PC-9 (cell line): Measurements from ENCODE around the gene EIF5AL1. TPM values are rescaled to one million over a fixed set of nuclear protein-coding genes. Genes with fewer than 3 reads are reported as not detected.

Source experiments
- BruUV-seq: library from RNA; stranded (reverse); fragments of 400-500 nt; replicated peaks from 2 replicates; lab custom pipeline; 2021; lab: Mats Ljungman, UMichigan
- CTCF ChIA-PET: fragments of 300-600 bp; sonication (Branson Sonifier 250); formaldehyde crosslinking; loops from one replicate; lab custom pipeline; 2022; ENCODE audit warnings: antibody characterized with exemption; lab: Charles Lee
- POLR2A ChIA-PET: fragments of 300-600 bp; sonication (Branson Sonifier 250); formaldehyde crosslinking; loops from one replicate; lab custom pipeline; 2022; ENCODE audit warnings: antibody characterized with exemption; ENCODE audit not compliant: unreplicated experiment; lab: Charles Lee
- DNase-seq, 2 experiments: peaks; one replicate each; pipeline versions ENCODE4 v3.0.0 to v3.0.0-alpha.2; 2015 to 2022; ENCODE audit warnings: mixed read lengths in 1 of 2
- H2AFZ ChIP-seq: fragments of 200-600 bp; sonication (generic); 2 replicates; pipeline ENCODE4 v1.8.1; 2017; ENCODE audit warnings: antibody characterized with exemption
- H3F3A ChIP-seq: fragments of 200-600 bp; sonication (generic); 2 replicates; pipeline ENCODE4 v1.8.1; 2017; ENCODE audit warnings: antibody characterized with exemption, mild to moderate bottlenecking, low read depth; ENCODE audit not compliant: insufficient read depth
- H3K27ac ChIP-seq: fragments of 200-600 bp; sonication (generic); 2 replicates; pipeline ENCODE4 v1.6.1; 2016; ENCODE audit warnings: mixed run types
- H3K27me3 ChIP-seq: fragments of 200-600 bp; sonication (generic); 2 replicates; pipeline ENCODE4 v1.6.1; 2016; ENCODE audit warnings: low read depth, mixed run types; ENCODE audit not compliant: insufficient read depth
- H3K36me3 ChIP-seq: fragments of 200-600 bp; sonication (generic); 2 replicates; pipeline ENCODE4 v1.6.1; 2016; ENCODE audit warnings: low read depth, mixed run types
- H3K4me1 ChIP-seq: fragments of 200-600 bp; sonication (generic); replicated peaks from 2 replicates; pipeline ENCODE4 v1.6.1; 2016; ENCODE audit warnings: mixed run types; ENCODE audit not compliant: insufficient read depth
- H3K4me2 ChIP-seq: fragments of 200-600 bp; sonication (generic); 2 replicates; pipeline ENCODE4 v1.6.1; 2017; ENCODE audit warnings: mixed run types
- H3K4me3 ChIP-seq: fragments of 200-600 bp; sonication (generic); 2 replicates; pipeline ENCODE4 v1.6.1; 2016; ENCODE audit warnings: mixed run types
- H3K79me2 ChIP-seq: fragments of 200-600 bp; sonication (generic); 2 replicates; pipeline ENCODE4 v1.6.1; 2017; ENCODE audit warnings: low read depth, mixed run types
- H3K9me2 ChIP-seq: fragments of 200-600 bp; sonication (generic); 2 replicates; pipeline ENCODE4 v1.8.1; 2017; ENCODE audit warnings: mild to moderate bottlenecking; ENCODE audit not compliant: insufficient read depth
- H3K9me3 ChIP-seq: fragments of 200-600 bp; sonication (generic); 2 replicates; pipeline ENCODE4 v1.8.1; 2016; ENCODE audit warnings: low read depth; ENCODE audit not compliant: insufficient read depth
- H4K20me1 ChIP-seq: fragments of 200-600 bp; sonication (generic); 2 replicates; pipeline ENCODE4 v1.8.1; 2017; ENCODE audit not compliant: insufficient read depth
- CTCF ChIP-seq: fragments of 200-600 bp; sonication (generic); conservative IDR thresholded peaks from 2 replicates; pipeline ENCODE4 v1.6.1; 2017; ENCODE audit warnings: mixed run types, antibody characterized with exemption, mild to moderate bottlenecking, moderate library complexity
- EZH2 ChIP-seq: fragments of 200-600 bp; sonication (generic); IDR thresholded peaks from 2 replicates; pipeline ENCODE4 v1.8.0; 2017; ENCODE audit warnings: antibody characterized with exemption, low read depth
- intact Hi-C: fragments of 100-400 bp; cut with micrococcal nuclease; formaldehyde crosslinking; loops from one replicate; pipeline ENCODE4 v1.10.0; 2022; ENCODE audit not compliant: unreplicated experiment
- total RNA-seq: library from RNA; stranded (reverse); gene quantifications from 2 replicates; pipeline ENCODE4 v1.2.3, GENCODE V29; 2021

Gene EIF5AL1
- total RNA-seq, 1 experiment from 2014 or later: 0.48 TPM

- peaks cover 14% of the 10 kb centered on the region; the same call in 1 of the 2 replicates for H3K4me1 ChIP-seq
- CTCF ChIA-PET: interaction anchor here (0.6 kb wide), 1 partner anchor 15 kb away, joined by 3 read pairs; no protein-coding TSS in a partner anchor
- H3K9me3 ChIP-seq: no peaks in the 10 kb centered on the region
- POLR2A ChIA-PET: no interaction called here
- no peak overlapping the region for H3K4me2 ChIP-seq
- BruUV-seq: no TSS peak
- no peaks in the 10 kb centered on the region for H4K20me1 ChIP-seq
- H3K36me3 ChIP-seq: no peaks in the 10 kb centered on the region
- TF ChIP-seq CTCF (no peak), EZH2 (no peak)
- intact Hi-C loops: no loop called here
- no peak overlapping the region for H3K4me3 ChIP-seq
- no peaks in the 10 kb centered on the region for H3K79me2 ChIP-seq
- no peak for DNase-seq
- H3K9me2 ChIP-seq: no peaks in the 10 kb centered on the region
- H3K27ac ChIP-seq: no peak overlapping the region
- no peaks in the 10 kb centered on the region for H3F3A ChIP-seq
- no peak overlapping the region for H2AFZ ChIP-seq
- H3K27me3 ChIP-seq: no peaks in the 10 kb centered on the region
Measured at GRCh38 chr10:79473496-79474095, 38.7 kb upstream of the EIF5AL1 start.

GRCh38 chr10:79475119-79475653 lies 37.1 kb upstream of the EIF5AL1 start:
- Histone ChIP-seq H3K27ac (no peak overlapping the region), H3K4me1 (peaks cover 14% of the 10 kb centered on the region; the same call in 1 of the 2 replicates), H3K4me3 (no peak overlapping the region), H3K9me3 (no peaks in the 10 kb centered on the region), H2AFZ (no peak overlapping the region), H3F3A (no peaks in the 10 kb centered on the region), H3K27me3 (no peaks in the 10 kb centered on the region), H3K9me2 (no peaks in the 10 kb centered on the region), H3K4me2 (no peak overlapping the region; the same call in 1 of the 2 replicates), H3K79me2 (no peaks in the 10 kb centered on the region), H4K20me1 (no peaks in the 10 kb centered on the region), H3K36me3 (no peaks in the 10 kb centered on the region)
- DNase-seq: no peak
- ChIA-PET CTCF (no interaction called here), POLR2A (no interaction called here)
- TF ChIP-seq EZH2 (no peak), CTCF (no peak)
- intact Hi-C loops: no loop called here
- no TSS peak for BruUV-seq

GRCh38 chr10:79475877-79476276 lies 36.5 kb upstream of the EIF5AL1 start:
- Histone ChIP-seq H3K9me2 (no peaks in the 10 kb centered on the region), H3K4me3 (no peak overlapping the region), H3K4me1 (peaks cover 14% of the 10 kb centered on the region; the same call in 1 of the 2 replicates), H3K79me2 (no peaks in the 10 kb centered on the region), H2AFZ (no peak overlapping the region), H3K27ac (no peak overlapping the region), H3K4me2 (no peak overlapping the region; the same call in 1 of the 2 replicates), H3K27me3 (no peaks in the 10 kb centered on the region), H3K36me3 (no peaks in the 10 kb centered on the region), H3F3A (no peaks in the 10 kb centered on the region), H3K9me3 (no peaks in the 10 kb centered on the region), H4K20me1 (no peaks in the 10 kb centered on the region)
- ChIA-PET CTCF (no interaction called here), POLR2A (no interaction called here)
- intact Hi-C loops: no loop called here
- BruUV-seq: no TSS peak
- DNase-seq: no peak
- TF ChIP-seq EZH2 (no peak), CTCF (no peak)
